Spleen (tissue), 11 donors: ENCODE measurements around the gene DLG2. TPM values are rescaled to one million over a fixed set of nuclear protein-coding genes. Genes with fewer than 3 reads are reported as not detected.

Experiments used
- DNase-seq: peaks from one replicate; pipeline ENCODE4 v3.0.0-alpha.2; 2020
- H3K27ac ChIP-seq, 8 donors: fragments of 200-600 bp; sonication (generic) in 7 of 8; 1 replicate in 4 of 8; 2 replicates in 4 of 8; pipeline versions ENCODE4 v1.5.0 to v1.8.0; 2016 to 2021; ENCODE audit warnings: inconsistent platforms in 4 of 8, mild to moderate bottlenecking in 4 of 8, moderate library complexity in 1 of 8
- H3K27me3 ChIP-seq, 7 donors: fragments of 200-600 bp; sonication (generic) in 6 of 7; replicated peaks in 1 of 7; 1 replicate in 4 of 7; 2 replicates in 3 of 7; pipeline versions ENCODE4 v1.5.0 to v1.8.0; 2016 to 2021; ENCODE audit warnings: inconsistent platforms in 3 of 7, mild to moderate bottlenecking in 1 of 7
- H3K36me3 ChIP-seq, 6 donors: fragments of 200-600 bp; sonication (generic) in 5 of 6; 1 replicate in 4 of 6; 2 replicates in 2 of 6; pipeline versions ENCODE4 v1.5.0 to v1.8.0; 2016 to 2021; ENCODE audit warnings: inconsistent platforms in 2 of 6
- H3K4me1 ChIP-seq, 6 donors: fragments of 200-600 bp; sonication (generic) in 5 of 6; 1 replicate in 3 of 6; 2 replicates in 3 of 6; pipeline versions ENCODE4 v1.5.0 to v1.8.0; 2016 to 2021; ENCODE audit warnings: inconsistent platforms in 3 of 6
- H3K4me3 ChIP-seq, 8 donors: fragments of 200-600 bp; sonication (generic) in 7 of 8; 1 replicate in 4 of 8; 2 replicates in 4 of 8; pipeline versions ENCODE4 v1.5.0 to v1.8.0; 2016 to 2021; ENCODE audit warnings: inconsistent platforms in 4 of 8, mild to moderate bottlenecking in 4 of 8, moderate library complexity in 2 of 8
- H3K9me3 ChIP-seq, 8 donors: fragments of 200-600 bp; sonication (generic) in 7 of 8; 1 replicate in 4 of 8; 2 replicates in 4 of 8; pipeline versions ENCODE4 v1.5.0 to v1.8.0; 2016 to 2021; ENCODE audit warnings: inconsistent platforms in 4 of 8
- POLR2A ChIP-seq, 3 donors: fragments of 450-650 bp; IDR thresholded peaks; one replicate each; pipeline ENCODE4 v1.5.1; 2017; ENCODE audit warnings: antibody characterized with exemption in 3 of 3, mild to moderate bottlenecking in 1 of 3
- POLR2AphosphoS5 ChIP-seq, 3 donors: sonication (generic); formaldehyde crosslinking; IDR thresholded peaks; one replicate each; pipeline ENCODE4 v1.5.1; 2017; ENCODE audit warnings: antibody characterized with exemption in 3 of 3
- WGBS, 5 donors: extraction: QIAGEN DNeasy Blood & Tissue Kit in 3 of 5; methylation state at CpG; one replicate each; pipeline versions ENCODE4 v1.1.5 to v1.1.7; 2013 to 2018; 5-methylcytosine and 5-hydroxymethylcytosine counted together
- intact Hi-C: fragments of 100-400 bp; cut with DNase I; formaldehyde crosslinking; loops from one replicate; pipeline ENCODE4 v1.15.0; 2023; ENCODE audit warnings: low total_unique reads
- polyA plus RNA-seq, 3 donors: library from polyadenylated mRNA; stranded (reverse); fragments of 200-250 nt; gene quantifications; one replicate each; pipeline ENCODE4 v1.2.1, GENCODE V29; 2013
- total RNA-seq, 7 donors: library from RNA; depleted of rRNA in 3 of 7; stranded (reverse); fragments of >200 nt in 3 of 7; fragmentation: NEBNext Ultra II Directional in 4 of 7; extraction: Animal tissue kit (Norgen Biotek cat#: 25700) in 4 of 7; gene quantifications; one replicate each; pipeline versions ENCODE4 v1.1.0 to v1.2.1, GENCODE V29; 2016 to 2021
- TF ChIP-seq, protein P1 (sequence below), 11 experiments: fragments of 200-600 bp in 7 of 11; fragments of 450-650 bp in 4 of 11; sonication (generic) in 4 of 11; IDR thresholded peaks in 8 of 11; conservative IDR thresholded peaks in 3 of 11; 1 replicate in 7 of 11; 2 replicates in 4 of 11; pipeline versions ENCODE4 v1.4.0 to v1.8.0; 2016 to 2021; ENCODE audit warnings: antibody characterized with exemption in 11 of 11, inconsistent platforms in 4 of 11, mild to moderate bottlenecking in 1 of 11
- donor health status: healthy with polysubstance abuse.
- donor health status: DM: no; HTN: no; CAD: no; lungs with moderate emphysema.
- donor health status: DM: no; HTN: no; CAD: no.
- donor health status: Bipolar disorder and iron deficiency.
- donor health status: healthy.
- donor health status: DM: no; HTN: no; CAD: no.
- donor health status: DM: yes; HTN: yes; CAD: no.

Gene DLG2
- total and polyA plus RNA-seq, 10 donors = 0.43 to 12.7 (median 7.9) TPM

DNA sequence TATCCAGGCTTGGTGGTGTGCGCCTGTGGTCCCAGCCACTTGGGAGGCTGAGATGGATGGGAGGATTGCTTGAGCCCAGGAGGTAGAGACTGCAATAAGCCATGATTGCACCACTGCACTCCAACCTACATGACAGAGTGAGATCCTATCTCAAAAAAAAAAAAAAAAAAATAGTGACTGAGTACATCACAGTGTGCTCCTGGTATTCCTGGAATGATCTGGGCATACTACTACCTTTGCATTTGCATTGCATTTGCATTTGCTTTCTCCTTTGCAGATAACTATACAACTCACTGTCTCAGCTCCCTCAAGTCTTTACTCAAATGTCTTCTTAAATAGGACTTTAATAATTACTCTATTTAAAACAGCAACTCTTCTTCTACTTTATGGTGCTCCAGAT is 51.8 kb downstream of the DLG2 start:
- Histone ChIP-seq H3K4me3 (no peak overlapping the region), H3K9me3 (peaks cover 0 to 15% (median 5%) of the 10 kb centered on the region in 8 donors), H3K27me3 (no peaks in the 10 kb centered on the region), H3K36me3 (no peaks in the 10 kb centered on the region), H3K4me1 (no peaks in the 10 kb centered on the region), H3K27ac (no peak overlapping the region)
- 92 to 100% (median 100%) methylated on average over 1 of the region's 1 CpG for WGBS, 5 donors
- DNase-seq = no peak
- intact Hi-C loops = no loop called here
- TF ChIP-seq, protein P1, sequence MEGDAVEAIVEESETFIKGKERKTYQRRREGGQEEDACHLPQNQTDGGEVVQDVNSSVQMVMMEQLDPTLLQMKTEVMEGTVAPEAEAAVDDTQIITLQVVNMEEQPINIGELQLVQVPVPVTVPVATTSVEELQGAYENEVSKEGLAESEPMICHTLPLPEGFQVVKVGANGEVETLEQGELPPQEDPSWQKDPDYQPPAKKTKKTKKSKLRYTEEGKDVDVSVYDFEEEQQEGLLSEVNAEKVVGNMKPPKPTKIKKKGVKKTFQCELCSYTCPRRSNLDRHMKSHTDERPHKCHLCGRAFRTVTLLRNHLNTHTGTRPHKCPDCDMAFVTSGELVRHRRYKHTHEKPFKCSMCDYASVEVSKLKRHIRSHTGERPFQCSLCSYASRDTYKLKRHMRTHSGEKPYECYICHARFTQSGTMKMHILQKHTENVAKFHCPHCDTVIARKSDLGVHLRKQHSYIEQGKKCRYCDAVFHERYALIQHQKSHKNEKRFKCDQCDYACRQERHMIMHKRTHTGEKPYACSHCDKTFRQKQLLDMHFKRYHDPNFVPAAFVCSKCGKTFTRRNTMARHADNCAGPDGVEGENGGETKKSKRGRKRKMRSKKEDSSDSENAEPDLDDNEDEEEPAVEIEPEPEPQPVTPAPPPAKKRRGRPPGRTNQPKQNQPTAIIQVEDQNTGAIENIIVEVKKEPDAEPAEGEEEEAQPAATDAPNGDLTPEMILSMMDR (IDR thresholded peaks at IDR 0.05 in 8 of 11, conservative IDR thresholded peaks at IDR 0.05 in 3 of 11) = no peak
- TF ChIP-seq POLR2A (IDR thresholded peaks at IDR 0.05) (no peak), POLR2AphosphoS5 (IDR thresholded peaks at IDR 0.05) (no peak)

DNA sequence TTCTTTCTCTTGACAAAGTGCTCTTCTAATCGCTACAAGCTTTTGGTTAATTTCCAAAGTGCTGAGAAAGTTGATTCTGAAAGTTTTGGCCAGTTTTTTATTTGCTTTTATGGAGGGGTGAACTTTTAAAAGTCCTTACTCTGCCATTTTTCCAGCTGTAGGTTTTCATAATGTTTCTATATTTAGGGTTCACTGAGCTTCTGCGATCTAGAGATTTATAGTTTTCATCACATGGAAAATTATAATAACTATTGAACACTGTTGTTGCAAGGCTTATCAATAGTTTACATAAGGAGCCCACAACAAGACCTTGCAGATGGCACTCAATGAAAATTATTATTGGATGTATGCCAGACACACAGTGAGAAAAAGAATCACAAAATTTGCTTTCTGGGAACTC is 55.1 kb downstream of the DLG2 start:
- Histone ChIP-seq H3K36me3 (no peaks in the 10 kb centered on the region), H3K4me1 (no peaks in the 10 kb centered on the region), H3K9me3 (no peaks in the 10 kb centered on the region), H3K27ac (no peak overlapping the region), H3K4me3 (no peak overlapping the region), H3K27me3 (no peaks in the 10 kb centered on the region)
- DNase-seq = no peak
- intact Hi-C loops = no loop called here
- TF ChIP-seq, protein P1 (IDR thresholded peaks at IDR 0.05 in 8 of 11, conservative IDR thresholded peaks at IDR 0.05 in 3 of 11) = no peak
- no peak for TF ChIP-seq POLR2AphosphoS5 (IDR thresholded peaks at IDR 0.05)
- TF ChIP-seq POLR2A (IDR thresholded peaks at IDR 0.05) = no peak
- 66 to 85% (median 81%) methylated on average over 2 of the region's 2 CpGs for WGBS, 5 donors

DNA sequence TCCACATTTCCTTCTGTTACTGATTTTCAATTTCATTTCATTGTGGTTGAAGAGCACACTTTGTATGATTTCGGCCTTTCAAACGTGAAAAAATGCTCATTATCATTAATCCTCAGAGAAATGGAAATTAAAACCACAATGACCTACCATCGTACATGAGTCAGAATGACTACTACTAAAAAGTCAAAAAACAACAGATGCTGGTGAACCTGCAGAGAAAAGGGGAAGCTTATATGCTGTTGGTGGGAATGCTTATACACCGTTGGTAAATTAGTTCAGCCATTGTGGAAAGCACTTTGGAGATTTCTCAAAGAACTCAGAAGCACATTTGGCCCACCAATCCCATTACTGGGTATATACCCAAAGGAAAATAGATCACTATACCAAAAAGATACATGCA is 57.6 kb downstream of the DLG2 start:
- Histone ChIP-seq H3K4me1 (no peaks in the 10 kb centered on the region), H3K27me3 (no peaks in the 10 kb centered on the region), H3K9me3 (no peaks in the 10 kb centered on the region), H3K4me3 (no peak overlapping the region), H3K36me3 (no peaks in the 10 kb centered on the region), H3K27ac (no peak overlapping the region)
- TF ChIP-seq POLR2A (IDR thresholded peaks at IDR 0.05) (no peak), POLR2AphosphoS5 (IDR thresholded peaks at IDR 0.05) (no peak)
- TF ChIP-seq, protein P1 (IDR thresholded peaks at IDR 0.05 in 8 of 11, conservative IDR thresholded peaks at IDR 0.05 in 3 of 11) = no peak
- no peak for DNase-seq
- 79 to 94% (median 87%) methylated on average over 4 of the region's 4 CpGs for WGBS, 5 donors
- intact Hi-C loops = no loop called here

DNA sequence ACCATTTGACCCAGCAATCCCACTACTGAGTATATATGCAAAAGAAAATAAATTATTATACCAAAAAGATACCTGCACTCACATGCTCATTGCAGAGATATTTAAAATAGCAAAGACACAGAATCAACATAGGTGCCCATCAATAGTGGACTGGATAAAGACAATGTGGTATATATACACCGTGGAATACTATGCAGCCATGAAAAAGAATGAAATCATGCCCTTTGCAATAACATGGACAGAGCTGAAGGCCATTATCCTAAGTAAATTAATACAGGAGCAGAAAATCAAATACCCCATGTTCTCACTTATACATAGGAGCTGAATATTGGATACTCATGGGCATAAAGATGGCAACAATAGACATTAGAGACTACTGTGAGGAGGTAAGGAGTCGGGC is 68.7 kb downstream of the DLG2 start:
- H3K27ac ChIP-seq = no peak overlapping the region
- H3K4me1 ChIP-seq = no peaks in the 10 kb centered on the region
- intact Hi-C loops = no loop called here
- TF ChIP-seq, protein P1 (IDR thresholded peaks at IDR 0.05 in 8 of 11, conservative IDR thresholded peaks at IDR 0.05 in 3 of 11) = no peak
- no peak for TF ChIP-seq POLR2AphosphoS5 (IDR thresholded peaks at IDR 0.05)
- no peak for TF ChIP-seq POLR2A (IDR thresholded peaks at IDR 0.05)
- no peak for DNase-seq
- WGBS, 5 donors = 75 to 94% (median 84%) methylated on average over 2 of the region's 2 CpGs
- peaks cover 0 to 8% (median 5%) of the 10 kb centered on the region in 8 donors for H3K9me3 ChIP-seq
- H3K36me3 ChIP-seq = no peaks in the 10 kb centered on the region
- no peaks in the 10 kb centered on the region for H3K27me3 ChIP-seq
- no peak overlapping the region for H3K4me3 ChIP-seq
